NB4 (cell line): ENCODE results near the gene ABHD12.
"Not testable (repeated sequence)": the region's sequence is repeated elsewhere in the genome, so short reads cannot be mapped to it uniquely, and the experiment has no call there.

Experiments
- DNase-seq: peaks from one replicate; pipeline ENCODE4 v3.0.0; 2010; ENCODE audit warnings: low read depth
- H3K4me3 ChIP-seq: one replicate; pipeline ENCODE4 v1.5.1; 2011; ENCODE audit warnings: mild to moderate bottlenecking, low read depth, low read length, moderate library complexity
- MAX ChIP-seq: IDR thresholded peaks from 2 replicates; pipeline ENCODE4 v1.6.1; 2011; ENCODE audit warnings: low read depth, low read length
- MYC ChIP-seq: IDR thresholded peaks from 2 replicates; pipeline ENCODE4 v1.6.1; 2011; ENCODE audit warnings: low read depth, low read length
- POLR2A ChIP-seq: IDR thresholded peaks from 2 replicates; pipeline ENCODE4 v1.6.1; 2011; ENCODE audit warnings: mild to moderate bottlenecking; ENCODE audit not compliant: insufficient read length; ENCODE audit errors: extremely low read depth
- TF ChIP-seq, protein P1 (sequence below): IDR thresholded peaks from one replicate; pipeline ENCODE4 v1.5.1; 2012; ENCODE audit warnings: low read depth, low read length

The ABHD12 gene

GRCh38 chr20:25338112-25339023 is 52.3 kb downstream of the ABHD12 start:
- no peak overlapping the region for H3K4me3 ChIP-seq
- DNase-seq: no peak
- TF ChIP-seq MYC (no peak), MAX (no peak), POLR2A (no peak)
- TF ChIP-seq, protein P1, sequence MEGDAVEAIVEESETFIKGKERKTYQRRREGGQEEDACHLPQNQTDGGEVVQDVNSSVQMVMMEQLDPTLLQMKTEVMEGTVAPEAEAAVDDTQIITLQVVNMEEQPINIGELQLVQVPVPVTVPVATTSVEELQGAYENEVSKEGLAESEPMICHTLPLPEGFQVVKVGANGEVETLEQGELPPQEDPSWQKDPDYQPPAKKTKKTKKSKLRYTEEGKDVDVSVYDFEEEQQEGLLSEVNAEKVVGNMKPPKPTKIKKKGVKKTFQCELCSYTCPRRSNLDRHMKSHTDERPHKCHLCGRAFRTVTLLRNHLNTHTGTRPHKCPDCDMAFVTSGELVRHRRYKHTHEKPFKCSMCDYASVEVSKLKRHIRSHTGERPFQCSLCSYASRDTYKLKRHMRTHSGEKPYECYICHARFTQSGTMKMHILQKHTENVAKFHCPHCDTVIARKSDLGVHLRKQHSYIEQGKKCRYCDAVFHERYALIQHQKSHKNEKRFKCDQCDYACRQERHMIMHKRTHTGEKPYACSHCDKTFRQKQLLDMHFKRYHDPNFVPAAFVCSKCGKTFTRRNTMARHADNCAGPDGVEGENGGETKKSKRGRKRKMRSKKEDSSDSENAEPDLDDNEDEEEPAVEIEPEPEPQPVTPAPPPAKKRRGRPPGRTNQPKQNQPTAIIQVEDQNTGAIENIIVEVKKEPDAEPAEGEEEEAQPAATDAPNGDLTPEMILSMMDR: no peak

GRCh38 chr20:25336561-25337422 is 53.8 kb downstream of the ABHD12 start:
- TF ChIP-seq MYC: no peak
- TF ChIP-seq, protein P1: peak; percentile 14
- no peak for TF ChIP-seq POLR2A
- H3K4me3 ChIP-seq: no peak overlapping the region
- peak; percentile 37 for DNase-seq

- not testable (repeated sequence) for DNase-seq
Measured at GRCh38 chr20:25334972-25335371, 55.7 kb downstream of the ABHD12 start.

DNA sequence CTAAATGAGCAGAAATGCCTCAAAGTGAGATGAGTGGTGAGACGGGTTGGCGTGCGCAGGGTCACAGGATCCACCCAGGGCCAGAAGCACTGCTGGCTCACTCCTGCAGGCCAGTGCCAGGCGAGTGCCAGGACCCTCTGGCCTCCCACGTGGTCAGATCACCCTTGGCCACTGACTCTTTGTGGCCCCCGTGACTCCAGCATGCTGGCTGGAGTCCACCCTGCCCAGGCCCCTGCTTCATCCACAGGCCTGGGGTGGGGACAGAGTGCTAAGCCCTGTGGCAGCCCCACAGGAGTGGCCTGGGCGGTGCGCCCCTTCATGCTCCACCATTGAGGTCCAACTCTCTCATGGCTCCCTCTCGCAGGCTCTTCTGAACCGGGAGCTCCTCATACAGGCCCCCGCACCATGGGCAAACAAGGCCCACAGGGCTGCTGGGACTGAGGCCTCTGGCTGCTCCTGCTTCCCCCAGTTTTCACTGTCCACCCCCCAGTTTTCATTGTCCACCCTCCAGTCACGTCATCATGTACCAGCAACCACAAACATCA is 61.6 kb downstream of the ABHD12 start:
- H3K4me3 ChIP-seq: no peak overlapping the region
- no peak for DNase-seq
- TF ChIP-seq, protein P1: no peak
- no peak for TF ChIP-seq MAX

More at GRCh38 chr20:25334972-25335371, 55.7 kb downstream of the ABHD12 start:
- not testable (repeated sequence) for H3K4me3 ChIP-seq

- H3K4me3 ChIP-seq: no peak overlapping the region
- TF ChIP-seq POLR2A (no peak), MAX (no peak), MYC (no peak)
- TF ChIP-seq, protein P1: no peak
- no peak for DNase-seq
Measured at GRCh38 chr20:25327521-25328235, 63.0 kb downstream of the ABHD12 start.

GRCh38 chr20:25325997-25326396 is 64.6 kb downstream of the ABHD12 start:
- DNase-seq: no peak
- no peak for TF ChIP-seq MYC
- TF ChIP-seq POLR2A: no peak
- TF ChIP-seq, protein P1: no peak
- no peak for TF ChIP-seq MAX
- H3K4me3 ChIP-seq: no peak overlapping the region
